Upper lobe of left lung (tissue), 6 donors: ENCODE data around the gene SEMA3A. TPM values are rescaled to one million over a fixed set of nuclear protein-coding genes. Genes with fewer than 3 reads are reported as not detected.
"Not testable (repeated sequence)": the region's sequence is repeated elsewhere in the genome, so short reads cannot be mapped to it uniquely, and the experiment has no call there.

Experiments used
- ATAC-seq, 2 donors: fragments of 200-7000 bp; cut with Tn5 transposase; one replicate each; pipeline ENCODE4 v1.9.1; 2022; ENCODE audit warnings: mild to moderate bottlenecking in 2 of 2, moderate library complexity in 2 of 2; ENCODE audit not compliant: low FRiP score in 2 of 2
- DNase-seq, 2 donors: peaks; one replicate each; pipeline ENCODE4 v3.0.0-alpha.2; 2019 to 2020
- H3K27ac ChIP-seq, 4 donors: fragments of 200-600 bp; sonication (generic); one replicate each; pipeline ENCODE4 v1.5.1; 2016 to 2019
- H3K27me3 ChIP-seq, 4 donors: fragments of 200-600 bp; sonication (generic); one replicate each; pipeline ENCODE4 v1.5.1; 2017 to 2019
- H3K36me3 ChIP-seq, 4 donors: fragments of 200-600 bp; sonication (generic); one replicate each; pipeline ENCODE4 v1.5.1; 2016 to 2019
- H3K4me1 ChIP-seq, 4 donors: fragments of 200-600 bp; sonication (generic); one replicate each; pipeline ENCODE4 v1.5.1; 2018 to 2019
- H3K4me3 ChIP-seq, 4 donors: fragments of 200-600 bp; sonication (generic); one replicate each; pipeline ENCODE4 v1.5.1; 2017 to 2019; ENCODE audit warnings: mild to moderate bottlenecking in 2 of 4, moderate library complexity in 1 of 4
- H3K9me3 ChIP-seq, 4 donors: fragments of 200-600 bp; sonication (generic); one replicate each; pipeline ENCODE4 v1.5.1; 2018 to 2019
- EP300 ChIP-seq, 4 donors: sonication (generic); formaldehyde crosslinking; IDR thresholded peaks; one replicate each; pipeline ENCODE4 v1.5.1; 2017; ENCODE audit warnings: antibody characterized with exemption in 4 of 4, control low read depth in 2 of 4
- POLR2A ChIP-seq, 4 donors: fragments of 450-650 bp; IDR thresholded peaks; one replicate each; pipeline ENCODE4 v1.5.1; 2016 to 2017; ENCODE audit warnings: antibody characterized with exemption in 4 of 4, mild to moderate bottlenecking in 2 of 4
- POLR2AphosphoS5 ChIP-seq, 2 donors: sonication (generic); formaldehyde crosslinking; IDR thresholded peaks; one replicate each; pipeline ENCODE4 v1.5.1; 2017; ENCODE audit warnings: antibody characterized with exemption in 2 of 2
- WGBS, 2 donors: methylation state at CpG; one replicate each; pipeline ENCODE4 v1.1.5; 2017 to 2018; 5-methylcytosine and 5-hydroxymethylcytosine counted together
- total RNA-seq, 6 donors: library from RNA; depleted of rRNA in 4 of 6; stranded (reverse); fragments of >200 nt in 4 of 6; gene quantifications; one replicate each; pipeline versions ENCODE4 v1.1.0 to v1.2.1, GENCODE V29; 2016 to 2021
- TF ChIP-seq, protein P1 (sequence below), 6 experiments: fragments of 450-650 bp in 4 of 6; fragments of 200-600 bp in 2 of 6; sonication (generic) in 2 of 6; IDR thresholded peaks; one replicate each; pipeline ENCODE4 v1.5.1; 2016 to 2019; ENCODE audit warnings: antibody characterized with exemption in 6 of 6
- donor health status: DM: no; HTN: no; CAD: no; lungs with moderate emphysema.
- donor health status: DM: no; HTN: yes; CAD: no; lungs with severe emphysema.

The SEMA3A gene
- total RNA-seq, 6 donors from 2014 or later: 1.0 to 8.8 (median 3.1) TPM

DNA sequence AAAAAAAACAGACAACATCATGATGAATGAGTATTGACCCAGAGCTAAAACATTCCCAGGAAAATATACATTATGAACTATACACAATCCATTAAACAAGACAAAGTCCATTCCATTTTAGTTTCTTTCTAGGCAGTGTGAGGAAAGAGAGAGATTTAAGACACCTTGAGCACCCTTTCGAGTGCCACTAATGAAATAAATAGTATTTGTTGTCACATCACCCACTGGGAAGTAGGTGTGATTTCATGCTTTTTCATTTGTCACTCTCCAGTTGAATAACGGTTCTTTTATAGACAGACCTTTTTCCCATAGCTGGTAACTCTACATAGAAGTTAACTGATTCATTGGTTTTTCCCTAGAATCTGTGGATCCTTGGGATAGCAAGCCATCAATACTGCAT lies 29.9 kb upstream of the SEMA3A start:
- Histone ChIP-seq H3K27me3 (no peaks in the 10 kb centered on the region), H3K4me3 (no peak overlapping the region), H3K9me3 (peaks cover 0 to 2% (median 0%) of the 10 kb centered on the region in 4 donors), H3K36me3 (no peaks in the 10 kb centered on the region), H3K27ac (no peak overlapping the region), H3K4me1 (no peaks in the 10 kb centered on the region)
- TF ChIP-seq POLR2AphosphoS5 (IDR thresholded peaks at IDR 0.05) (no peak), POLR2A (IDR thresholded peaks at IDR 0.05) (no peak), EP300 (IDR thresholded peaks at IDR 0.05) (no peak)
- TF ChIP-seq, protein P1, sequence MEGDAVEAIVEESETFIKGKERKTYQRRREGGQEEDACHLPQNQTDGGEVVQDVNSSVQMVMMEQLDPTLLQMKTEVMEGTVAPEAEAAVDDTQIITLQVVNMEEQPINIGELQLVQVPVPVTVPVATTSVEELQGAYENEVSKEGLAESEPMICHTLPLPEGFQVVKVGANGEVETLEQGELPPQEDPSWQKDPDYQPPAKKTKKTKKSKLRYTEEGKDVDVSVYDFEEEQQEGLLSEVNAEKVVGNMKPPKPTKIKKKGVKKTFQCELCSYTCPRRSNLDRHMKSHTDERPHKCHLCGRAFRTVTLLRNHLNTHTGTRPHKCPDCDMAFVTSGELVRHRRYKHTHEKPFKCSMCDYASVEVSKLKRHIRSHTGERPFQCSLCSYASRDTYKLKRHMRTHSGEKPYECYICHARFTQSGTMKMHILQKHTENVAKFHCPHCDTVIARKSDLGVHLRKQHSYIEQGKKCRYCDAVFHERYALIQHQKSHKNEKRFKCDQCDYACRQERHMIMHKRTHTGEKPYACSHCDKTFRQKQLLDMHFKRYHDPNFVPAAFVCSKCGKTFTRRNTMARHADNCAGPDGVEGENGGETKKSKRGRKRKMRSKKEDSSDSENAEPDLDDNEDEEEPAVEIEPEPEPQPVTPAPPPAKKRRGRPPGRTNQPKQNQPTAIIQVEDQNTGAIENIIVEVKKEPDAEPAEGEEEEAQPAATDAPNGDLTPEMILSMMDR (IDR thresholded peaks at IDR 0.05): no peak
- WGBS, 2 donors: 75 to 85% methylated on average over 2 of the region's 2 CpGs
- DNase-seq (no peak), ATAC-seq (no peak)

DNA sequence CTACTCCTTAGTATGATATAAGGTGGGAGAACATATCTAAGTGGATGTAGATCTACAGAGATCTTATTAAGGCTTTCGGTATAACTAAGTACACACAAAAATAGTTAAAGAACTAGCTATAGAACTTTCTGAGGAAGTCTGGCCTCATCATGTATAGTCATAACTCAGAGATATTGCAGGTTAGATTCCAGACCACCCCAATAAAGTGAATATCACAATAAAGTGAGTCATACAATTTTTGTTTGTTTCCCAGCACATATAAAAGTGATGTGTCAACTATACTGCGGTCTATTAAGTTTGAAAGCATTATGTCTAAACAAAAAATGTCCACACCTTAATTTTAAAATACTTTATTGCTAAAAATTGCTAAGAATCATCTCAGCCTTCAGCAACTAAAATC lies 24.7 kb upstream of the SEMA3A start:
- H3K27ac ChIP-seq: no peak overlapping the region
- TF ChIP-seq POLR2A (IDR thresholded peaks at IDR 0.05) (no peak), POLR2AphosphoS5 (IDR thresholded peaks at IDR 0.05) (no peak), EP300 (IDR thresholded peaks at IDR 0.05) (no peak)
- TF ChIP-seq, protein P1 (IDR thresholded peaks at IDR 0.05): no peak

DNA sequence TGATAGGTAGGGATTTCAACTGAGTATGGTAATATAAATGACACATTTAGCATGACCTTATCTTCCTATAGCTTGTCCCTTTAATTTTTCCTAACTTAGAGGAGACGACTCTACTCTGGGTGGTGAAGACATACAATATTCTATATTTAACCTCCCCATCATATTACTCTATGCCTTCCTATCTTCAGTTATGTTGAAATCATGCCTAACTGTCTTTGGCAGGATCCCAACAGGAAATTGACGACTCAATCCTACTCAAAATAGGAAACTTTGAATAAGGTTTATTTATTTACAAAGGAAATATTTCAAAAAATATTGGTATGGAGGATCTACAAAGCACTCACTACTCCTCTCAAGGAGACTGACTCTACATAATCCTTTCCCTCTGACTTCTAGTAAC lies 24.1 kb upstream of the SEMA3A start:
- ATAC-seq: no peak

More for the DNA sequence above, 24.7 kb upstream of the SEMA3A start:
- Histone ChIP-seq H3K36me3 (no peaks in the 10 kb centered on the region), H3K27me3 (no peaks in the 10 kb centered on the region), H3K4me1 (peaks cover 0 to 7% (median 0%) of the 10 kb centered on the region in 4 donors), H3K9me3 (peaks cover 0 to 2% (median 0%) of the 10 kb centered on the region in 4 donors), H3K4me3 (no peak overlapping the region)
- DNase-seq (no peak), ATAC-seq (no peak)
- 91 to 94% methylated on average over 2 of the region's 2 CpGs for WGBS, 2 donors

DNA sequence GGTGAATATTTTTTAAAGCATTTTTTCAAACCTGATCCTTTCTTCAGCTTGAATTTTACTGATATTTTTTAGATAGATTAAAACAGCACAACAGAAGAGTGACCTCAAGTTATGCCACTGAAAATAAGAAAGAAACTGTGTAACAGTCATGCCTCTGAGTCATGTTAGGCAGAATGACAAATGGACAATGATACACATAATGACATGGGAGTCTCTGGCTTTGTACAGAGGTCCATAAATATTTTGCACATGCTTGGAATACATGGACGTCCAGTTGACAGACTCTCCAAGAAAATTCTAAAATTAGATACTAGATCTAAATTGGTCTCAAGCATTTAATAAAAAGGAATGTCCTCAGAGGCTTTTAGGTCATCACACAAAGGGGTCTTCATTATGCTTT lies 21.9 kb upstream of the SEMA3A start:
- 58% methylated on average over 1 of the region's 1 CpG for WGBS, 2 donors
- Histone ChIP-seq H3K4me3 (no peak overlapping the region), H3K4me1 (peaks cover 0 to 7% (median 0%) of the 10 kb centered on the region in 4 donors), H3K27me3 (no peaks in the 10 kb centered on the region), H3K36me3 (no peaks in the 10 kb centered on the region), H3K27ac (no peak overlapping the region), H3K9me3 (peaks cover 0 to 2% (median 0%) of the 10 kb centered on the region in 4 donors)
- TF ChIP-seq POLR2A (IDR thresholded peaks at IDR 0.05): no peak
- TF ChIP-seq, protein P1 (IDR thresholded peaks at IDR 0.05): no peak
- DNase-seq (no peak), ATAC-seq (no peak)

More for the DNA sequence above, 24.1 kb upstream of the SEMA3A start:
- Histone ChIP-seq H3K27ac (no peak overlapping the region), H3K27me3 (no peaks in the 10 kb centered on the region), H3K36me3 (no peaks in the 10 kb centered on the region), H3K9me3 (peaks cover 0 to 2% (median 0%) of the 10 kb centered on the region in 4 donors), H3K4me3 (no peak overlapping the region), H3K4me1 (peaks cover 0 to 7% (median 0%) of the 10 kb centered on the region in 4 donors)
- TF ChIP-seq, protein P1 (IDR thresholded peaks at IDR 0.05): no peak
- 13 to 17% methylated on average over 2 of the region's 2 CpGs for WGBS, 2 donors
- DNase-seq: no peak

DNA sequence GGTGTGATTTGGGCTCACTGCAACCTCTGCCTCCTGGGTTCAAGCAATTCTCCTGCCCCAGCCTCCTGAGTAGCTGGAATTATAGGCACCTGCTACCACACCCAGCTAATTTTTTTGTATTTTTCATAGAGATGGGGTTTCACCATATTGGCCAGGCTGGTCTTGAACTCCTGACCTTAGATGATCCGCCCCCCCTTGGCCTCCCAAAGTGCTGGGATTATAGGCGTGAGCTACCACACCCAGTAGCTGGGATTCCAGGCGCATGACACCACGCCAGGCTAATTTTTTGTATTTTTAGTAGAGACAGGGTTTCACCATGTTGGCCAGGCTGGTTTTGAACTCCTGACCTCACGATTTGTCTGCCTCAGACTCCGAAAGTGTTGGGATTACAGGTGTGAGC lies 20.2 kb upstream of the SEMA3A start:
- ATAC-seq, H3K36me3 ChIP-seq, H3K27ac ChIP-seq, H3K4me3 ChIP-seq, DNase-seq, H3K9me3 ChIP-seq, H3K27me3 ChIP-seq, H3K4me1 ChIP-seq: not testable (repeated sequence)
- WGBS, 2 donors: 93% methylated on average over 6 of the region's 6 CpGs
